Colonic mucosa (tissue), 4 donors: ENCODE measurements around the gene ORMDL1. TPM values are rescaled to one million over a fixed set of nuclear protein-coding genes. Genes with fewer than 3 reads are reported as not detected.

Experiments
- DNase-seq: peaks from one replicate; pipeline ENCODE4 v3.0.0-alpha.2; 2020
- H3K27ac ChIP-seq: fragments of 200-600 bp; one replicate; pipeline ENCODE4 v1.8.0; 2021
- H3K27me3 ChIP-seq: fragments of 200-600 bp; one replicate; pipeline ENCODE4 v1.8.0; 2021
- H3K36me3 ChIP-seq: fragments of 200-600 bp; one replicate; pipeline ENCODE4 v1.8.0; 2021
- H3K4me1 ChIP-seq: fragments of 200-600 bp; one replicate; pipeline ENCODE4 v1.8.0; 2021; ENCODE audit warnings: mild to moderate bottlenecking
- H3K4me3 ChIP-seq: fragments of 200-600 bp; one replicate; pipeline ENCODE4 v1.8.0; 2021
- H3K9ac ChIP-seq, 2 donors: one replicate each; pipeline ENCODE4 v1.7.0; 2013; ENCODE audit warnings: control low read depth in 2 of 2, low read depth in 2 of 2, low read length in 2 of 2
- H3K9me3 ChIP-seq: fragments of 200-600 bp; one replicate; pipeline ENCODE4 v1.8.0; 2021
- CTCF ChIP-seq: fragments of 200-600 bp; IDR thresholded peaks from one replicate; pipeline ENCODE4 v1.8.0; 2022; ENCODE audit warnings: antibody characterized with exemption, mild to moderate bottlenecking
- intact Hi-C: fragments of 100-400 bp; cut with DNase I; formaldehyde crosslinking; loops from one replicate; pipeline ENCODE4 v1.14.1; 2022
- total RNA-seq, 2 donors: library from RNA; stranded (reverse); fragmentation: NEBNext Ultra II Directional in 1 of 2; extraction: Animal tissue kit (Norgen Biotek cat#: 25700) in 1 of 2; gene quantifications; one replicate each; pipeline ENCODE4 v1.2.1, GENCODE V29; 2021
- donor health status: healthy.
- donor health status: DM: no; HTN: no; CAD: no.
- donor health status: DM: no; HTN: no; CAD: no.

Gene ORMDL1
- 10 to 100 TPM; 28.2 to 32.4 TPM for total RNA-seq

GRCh38 chr2:189783927-189784867 is at the start of gene ORMDL1, which contains the start of gene PMS1:
TSS of gene ORMDL1 (minus strand) at chr2:189784339. CDS start at chr2:189782595, 1,744 bp downstream.
TSS of gene PMS1 (plus strand) at chr2:189784450. CDS start at chr2:189791810, 7,360 bp downstream.
- H3K9me3 ChIP-seq: no peaks in the 10 kb centered on the region
- TF ChIP-seq CTCF: no peak
- peak within 1 kb of the TSS; percentile 83 for H3K4me3 ChIP-seq
- peak within 1 kb of the TSS; percentile 90 for H3K27ac ChIP-seq
- peak; percentile 96 for DNase-seq
- H3K9ac ChIP-seq: peak within 1 kb of the TSS; percentile 66 to 87
- H3K27me3 ChIP-seq: no peaks in the 10 kb centered on the region
- peaks cover 7% of the 10 kb centered on the region for H3K4me1 ChIP-seq
- intact Hi-C loops: no loop called here
- H3K36me3 ChIP-seq: no peaks in the 10 kb centered on the region

GRCh38 chr2:189830510-189830909 is 46.4 kb upstream of the ORMDL1 start:
- no peak overlapping the region for H3K9ac ChIP-seq
- DNase-seq: no peak
- no peak overlapping the region for H3K4me3 ChIP-seq
- no peaks in the 10 kb centered on the region for H3K27me3 ChIP-seq
- no peaks in the 10 kb centered on the region for H3K4me1 ChIP-seq
- H3K36me3 ChIP-seq: no peaks in the 10 kb centered on the region
- H3K9me3 ChIP-seq: no peaks in the 10 kb centered on the region
- no peak overlapping the region for H3K27ac ChIP-seq
- TF ChIP-seq CTCF: no peak
- intact Hi-C loops: no loop called here

- DNase-seq: no peak
- intact Hi-C loops: no loop called here
- Histone ChIP-seq H3K4me3 (no peak overlapping the region), H3K4me1 (no peaks in the 10 kb centered on the region), H3K27me3 (no peaks in the 10 kb centered on the region), H3K9me3 (no peaks in the 10 kb centered on the region), H3K36me3 (no peaks in the 10 kb centered on the region), H3K9ac (no peak overlapping the region), H3K27ac (no peak overlapping the region)
- TF ChIP-seq CTCF: no peak
These were observed 45.1 kb upstream of the ORMDL1 start for GRCh38 chr2:189829102-189829833.

- Histone ChIP-seq H3K4me1 (no peaks in the 10 kb centered on the region), H3K4me3 (no peak overlapping the region), H3K36me3 (no peaks in the 10 kb centered on the region), H3K27me3 (no peaks in the 10 kb centered on the region), H3K9me3 (no peaks in the 10 kb centered on the region), H3K9ac (no peak overlapping the region), H3K27ac (no peak overlapping the region)
- no peak for TF ChIP-seq CTCF
- DNase-seq: no peak
- intact Hi-C loops: no loop called here
These were observed 41.9 kb upstream of the ORMDL1 start for GRCh38 chr2:189826039-189826438.

GRCh38 chr2:189824694-189825396 is 40.7 kb upstream of the ORMDL1 start:
- Histone ChIP-seq H3K9ac (no peak overlapping the region), H3K27me3 (no peaks in the 10 kb centered on the region), H3K9me3 (no peaks in the 10 kb centered on the region), H3K27ac (no peak overlapping the region), H3K4me1 (no peaks in the 10 kb centered on the region), H3K4me3 (no peak overlapping the region), H3K36me3 (no peaks in the 10 kb centered on the region)
- DNase-seq: no peak
- no peak for TF ChIP-seq CTCF
- intact Hi-C loops: no loop called here
